Upper lobe of left lung (tissue), 6 donors: ENCODE data around the gene TBC1D4. TPM values are rescaled to one million over a fixed set of nuclear protein-coding genes. Genes with fewer than 3 reads are reported as not detected.
A peak's percentile ranks its signal among the peaks of the same experiment; 100 is the strongest.

Source experiments
- ATAC-seq, 2 donors: fragments of 200-7000 bp; cut with Tn5 transposase; one replicate each; pipeline ENCODE4 v1.9.1; 2022; ENCODE audit warnings: mild to moderate bottlenecking in 2 of 2, moderate library complexity in 2 of 2; ENCODE audit not compliant: low FRiP score in 2 of 2
- DNase-seq, 2 donors: peaks; one replicate each; pipeline ENCODE4 v3.0.0-alpha.2; 2019 to 2020
- H3K27ac ChIP-seq, 4 donors: fragments of 200-600 bp; sonication (generic); one replicate each; pipeline ENCODE4 v1.5.1; 2016 to 2019
- H3K27me3 ChIP-seq, 4 donors: fragments of 200-600 bp; sonication (generic); one replicate each; pipeline ENCODE4 v1.5.1; 2017 to 2019
- H3K36me3 ChIP-seq, 4 donors: fragments of 200-600 bp; sonication (generic); one replicate each; pipeline ENCODE4 v1.5.1; 2016 to 2019
- H3K4me1 ChIP-seq, 4 donors: fragments of 200-600 bp; sonication (generic); one replicate each; pipeline ENCODE4 v1.5.1; 2018 to 2019
- H3K4me3 ChIP-seq, 4 donors: fragments of 200-600 bp; sonication (generic); one replicate each; pipeline ENCODE4 v1.5.1; 2017 to 2019; ENCODE audit warnings: mild to moderate bottlenecking in 2 of 4, moderate library complexity in 1 of 4
- H3K9me3 ChIP-seq, 4 donors: fragments of 200-600 bp; sonication (generic); one replicate each; pipeline ENCODE4 v1.5.1; 2018 to 2019
- CTCF ChIP-seq, 6 experiments: fragments of 450-650 bp in 4 of 6; fragments of 200-600 bp in 2 of 6; sonication (generic) in 2 of 6; IDR thresholded peaks; one replicate each; pipeline ENCODE4 v1.5.1; 2016 to 2019; ENCODE audit warnings: antibody characterized with exemption in 6 of 6
- EP300 ChIP-seq, 4 donors: sonication (generic); formaldehyde crosslinking; IDR thresholded peaks; one replicate each; pipeline ENCODE4 v1.5.1; 2017; ENCODE audit warnings: antibody characterized with exemption in 4 of 4, control low read depth in 2 of 4
- POLR2A ChIP-seq, 4 donors: fragments of 450-650 bp; IDR thresholded peaks; one replicate each; pipeline ENCODE4 v1.5.1; 2016 to 2017; ENCODE audit warnings: antibody characterized with exemption in 4 of 4, mild to moderate bottlenecking in 2 of 4
- POLR2AphosphoS5 ChIP-seq, 2 donors: sonication (generic); formaldehyde crosslinking; IDR thresholded peaks; one replicate each; pipeline ENCODE4 v1.5.1; 2017; ENCODE audit warnings: antibody characterized with exemption in 2 of 2
- WGBS, 2 donors: methylation state at CpG; one replicate each; pipeline ENCODE4 v1.1.5; 2017 to 2018; 5-methylcytosine and 5-hydroxymethylcytosine counted together
- total RNA-seq, 6 donors: library from RNA; depleted of rRNA in 4 of 6; stranded (reverse); fragments of >200 nt in 4 of 6; gene quantifications; one replicate each; pipeline versions ENCODE4 v1.1.0 to v1.2.1, GENCODE V29; 2016 to 2021
- donor health status: DM: no; HTN: no; CAD: no; lungs with moderate emphysema.
- donor health status: DM: no; HTN: yes; CAD: no; lungs with severe emphysema.

Gene TBC1D4
- total RNA-seq, 6 donors from 2014 or later: 26.1 to 97.4 (median 30.7) TPM

- 74 to 89% methylated on average over 1 of the region's 1 CpG for WGBS, 2 donors
- TF ChIP-seq POLR2AphosphoS5 (IDR thresholded peaks at IDR 0.05) (no peak), CTCF (IDR thresholded peaks at IDR 0.05) (no peak), EP300 (IDR thresholded peaks at IDR 0.05) (no peak), POLR2A (IDR thresholded peaks at IDR 0.05) (no peak)
- H3K27ac ChIP-seq: no peak overlapping the region
- H3K36me3 ChIP-seq: no peaks in the 10 kb centered on the region
- ATAC-seq (no peak), DNase-seq (no peak)
- H3K9me3 ChIP-seq: no peaks in the 10 kb centered on the region
- H3K4me3 ChIP-seq: no peak overlapping the region
- no peaks in the 10 kb centered on the region for H3K27me3 ChIP-seq
- no peaks in the 10 kb centered on the region for H3K4me1 ChIP-seq
These were observed 218.1 kb downstream of the TBC1D4 start for GRCh38 chr13:75263741-75264407.

GRCh38 chr13:75258159-75258782 lies 223.7 kb downstream of the TBC1D4 start:
- Histone ChIP-seq H3K4me1 (no peaks in the 10 kb centered on the region), H3K27ac (no peak overlapping the region), H3K36me3 (no peaks in the 10 kb centered on the region), H3K27me3 (no peaks in the 10 kb centered on the region), H3K4me3 (no peak overlapping the region), H3K9me3 (no peaks in the 10 kb centered on the region)
- DNase-seq: no peak
- peak in 1 of 2 donors; percentile 64 for ATAC-seq
- WGBS, 2 donors: 69% methylated on average over 3 of the region's 3 CpGs
- TF ChIP-seq POLR2AphosphoS5 (IDR thresholded peaks at IDR 0.05) (no peak), CTCF (IDR thresholded peaks at IDR 0.05) (peak in 5 of 6 experiments; percentile 11 to 61 (median 38))

- Histone ChIP-seq H3K9me3 (no peaks in the 10 kb centered on the region), H3K27me3 (no peaks in the 10 kb centered on the region), H3K4me3 (no peak overlapping the region), H3K27ac (no peak overlapping the region), H3K4me1 (no peaks in the 10 kb centered on the region), H3K36me3 (no peaks in the 10 kb centered on the region)
- TF ChIP-seq POLR2AphosphoS5 (IDR thresholded peaks at IDR 0.05) (no peak), CTCF (IDR thresholded peaks at IDR 0.05) (no peak), EP300 (IDR thresholded peaks at IDR 0.05) (no peak), POLR2A (IDR thresholded peaks at IDR 0.05) (no peak)
- DNase-seq (no peak), ATAC-seq (no peak)
- 86 to 87% methylated on average over 3 of the region's 3 CpGs for WGBS, 2 donors
These were observed 225.0 kb downstream of the TBC1D4 start for GRCh38 chr13:75256922-75257321.

DNA sequence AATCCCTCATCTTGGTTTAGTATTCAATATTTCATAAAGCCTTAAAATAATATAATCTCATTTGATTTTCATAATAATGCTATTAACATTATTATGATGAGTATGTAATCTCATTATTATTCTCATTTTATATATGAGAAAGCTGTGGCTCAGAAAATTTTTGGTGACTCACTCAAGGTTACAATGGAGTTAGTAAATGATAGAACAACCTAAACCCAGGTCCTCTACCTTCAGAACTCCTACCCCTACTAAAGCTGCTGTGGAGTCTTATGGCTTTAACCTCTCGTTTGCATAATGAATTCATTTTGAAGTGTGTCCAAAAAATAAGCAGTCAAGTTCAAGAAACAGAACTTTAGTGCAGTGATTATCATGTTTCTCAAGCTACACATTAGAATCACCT lies 226.3 kb downstream of the TBC1D4 start:
- WGBS, 2 donors: 46 to 63% methylated on average over 1 of the region's 1 CpG

More for the DNA sequence above, 226.3 kb downstream of the TBC1D4 start:
- Histone ChIP-seq H3K4me1 (no peaks in the 10 kb centered on the region), H3K27me3 (no peaks in the 10 kb centered on the region), H3K4me3 (no peak overlapping the region), H3K9me3 (no peaks in the 10 kb centered on the region), H3K36me3 (no peaks in the 10 kb centered on the region), H3K27ac (no peak overlapping the region)
- DNase-seq (no peak), ATAC-seq (no peak)
- no peak for TF ChIP-seq POLR2AphosphoS5 (IDR thresholded peaks at IDR 0.05)
- TF ChIP-seq EP300 (IDR thresholded peaks at IDR 0.05): no peak
- no peak for TF ChIP-seq CTCF (IDR thresholded peaks at IDR 0.05)
- TF ChIP-seq POLR2A (IDR thresholded peaks at IDR 0.05): no peak
